ENCODE data around the gene C16orf82.
"Not testable (repeated sequence)": the region's sequence is repeated elsewhere in the genome, so short reads cannot be mapped to it uniquely, and the experiment has no call there.

Gene C16orf82

DNA sequence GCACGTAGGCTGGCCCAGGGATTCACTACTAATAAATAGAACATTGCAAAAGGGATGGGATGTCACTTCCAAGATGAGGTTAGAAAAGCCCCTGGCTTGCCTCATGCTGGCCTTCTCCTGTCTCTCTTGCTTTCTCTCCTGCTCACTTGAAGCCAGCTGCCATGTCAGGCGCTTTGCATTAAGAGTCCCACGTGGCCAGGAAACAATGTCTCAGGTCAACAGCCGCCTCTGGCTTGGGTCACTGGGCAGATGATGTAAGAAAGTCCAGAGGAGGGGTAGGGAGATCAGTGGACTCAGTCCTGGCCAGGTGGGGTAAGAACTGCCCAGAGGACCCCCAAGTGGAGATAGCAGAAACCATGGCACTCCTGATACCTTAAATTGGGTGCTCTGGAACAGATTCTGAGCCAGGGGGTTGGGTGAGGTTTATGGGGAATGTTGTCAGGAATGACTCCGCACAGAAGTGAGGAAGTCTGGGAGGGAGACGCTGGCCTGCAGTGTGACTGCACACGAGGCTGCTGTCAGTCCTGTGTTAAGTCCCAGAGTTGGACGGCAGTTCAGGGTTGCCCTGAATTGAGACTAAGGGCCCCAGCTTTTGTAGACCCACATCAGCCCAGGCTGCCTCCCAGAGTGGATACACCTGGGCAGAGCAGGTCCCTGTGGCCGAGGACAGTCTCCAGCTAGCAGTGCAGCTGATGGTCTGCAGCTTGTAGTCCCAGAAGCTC, 17.7 kb downstream of the C16orf82 start:
- TF ChIP-seq CTCF (IDR thresholded peaks at IDR 0.05; ENCODE audit: extremely low read depth, insufficient read depth, missing control alignments) = no peak
- DNase-seq (ENCODE audit: low spot score) = no peak
- in situ Hi-C loops (cut with MboI; ENCODE audit: low pct_unique_long_range_greater_than_20kb, low sequenced_read_pairs, unreplicated experiment) = no loop called here

DNA sequence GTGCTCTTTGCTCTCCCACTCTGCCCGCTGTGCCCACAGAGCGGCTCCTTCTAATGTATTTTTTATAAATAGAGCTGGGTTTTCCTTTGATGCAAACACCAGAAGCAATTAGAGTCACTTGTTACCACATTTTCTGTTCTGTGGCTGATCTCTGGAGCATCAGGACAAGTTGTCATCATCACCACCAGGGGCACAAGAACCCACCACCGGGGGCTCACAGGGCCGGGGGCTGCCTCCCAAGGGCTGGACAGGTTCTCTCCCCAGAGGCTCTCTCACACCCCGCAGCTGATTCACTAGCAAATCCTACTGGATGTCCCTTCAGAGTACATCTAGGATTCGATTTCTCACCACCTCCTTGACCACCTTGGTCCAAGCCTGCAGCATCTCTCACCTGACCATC, 18.5 kb downstream of the C16orf82 start:
- in situ Hi-C loops (cut with MboI; ENCODE audit: low pct_unique_long_range_greater_than_20kb, low sequenced_read_pairs, unreplicated experiment) = no loop called here
- DNase-seq (ENCODE audit: low spot score) = no peak
- no peak for TF ChIP-seq CTCF (IDR thresholded peaks at IDR 0.05; ENCODE audit: extremely low read depth, insufficient read depth, missing control alignments)

DNA sequence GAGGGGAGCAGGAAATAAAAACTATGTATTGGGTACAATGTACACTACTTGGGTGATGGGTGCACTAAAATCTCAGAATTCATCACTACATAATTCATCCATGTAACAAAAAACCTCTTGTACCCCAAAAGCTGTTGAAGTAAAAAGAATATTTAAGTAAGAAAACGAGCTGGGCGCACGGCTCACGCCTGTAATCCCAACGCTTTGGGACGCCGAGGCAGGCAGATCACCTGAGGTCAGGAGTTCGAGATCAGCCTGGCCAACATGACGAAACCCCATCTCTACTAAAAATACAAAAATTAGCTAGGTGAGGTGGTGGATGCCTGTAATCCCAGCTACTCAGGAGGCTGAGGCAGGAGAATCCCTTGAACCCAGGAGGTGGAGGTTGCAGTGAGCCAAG, 19.3 kb downstream of the C16orf82 start:
- in situ Hi-C loops (cut with MboI; ENCODE audit: low pct_unique_long_range_greater_than_20kb, low sequenced_read_pairs, unreplicated experiment); DNase-seq (ENCODE audit: low spot score): not testable (repeated sequence)

DNA sequence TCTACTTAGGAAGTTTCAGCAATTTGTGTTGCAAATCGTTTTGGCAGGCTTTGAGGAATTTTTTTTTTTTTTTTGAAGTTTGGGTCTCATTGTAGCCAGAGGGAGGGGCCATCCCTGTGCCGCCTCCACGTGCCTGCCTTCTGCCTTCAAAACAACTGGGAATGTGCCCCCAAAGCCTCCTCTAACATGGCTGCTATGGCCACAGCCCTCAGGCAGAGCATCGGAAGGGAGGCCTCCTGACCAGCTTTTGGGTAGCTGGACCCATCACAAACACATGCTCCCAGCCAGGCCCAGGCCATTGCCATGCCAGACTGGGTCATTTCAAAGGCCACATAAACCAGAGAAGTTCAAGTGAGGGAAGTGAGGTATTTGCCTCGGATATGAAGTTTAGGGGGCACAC, 21.5 kb downstream of the C16orf82 start:
- DNase-seq (ENCODE audit: low spot score) = no peak
- in situ Hi-C loops (cut with MboI; ENCODE audit: low pct_unique_long_range_greater_than_20kb, low sequenced_read_pairs, unreplicated experiment) = no loop called here
- no peak for TF ChIP-seq CTCF (IDR thresholded peaks at IDR 0.05; ENCODE audit: extremely low read depth, insufficient read depth, missing control alignments)

DNA sequence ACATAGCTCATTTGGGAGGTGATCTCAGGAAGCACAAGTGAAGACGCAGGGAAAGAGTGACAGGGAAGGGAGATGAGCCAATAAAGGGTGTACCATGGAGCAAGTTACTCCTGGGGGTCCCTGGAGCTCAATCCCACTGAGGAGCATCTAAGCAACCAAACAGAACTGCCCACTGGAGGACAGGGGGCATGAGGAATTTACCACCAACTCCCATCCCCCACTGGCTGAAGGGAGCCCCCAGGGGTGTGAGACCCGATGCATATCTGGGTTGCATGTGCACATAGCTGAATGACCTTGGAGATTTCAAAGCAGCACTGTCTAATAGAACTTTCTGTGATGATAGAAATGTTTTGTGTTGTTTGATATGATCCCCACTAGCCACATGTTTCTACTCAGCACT, 29.6 kb downstream of the C16orf82 start:
- no peak for DNase-seq (ENCODE audit: low spot score)
- no peak for TF ChIP-seq CTCF (IDR thresholded peaks at IDR 0.05; ENCODE audit: extremely low read depth, insufficient read depth, missing control alignments)
- in situ Hi-C loops (cut with MboI; ENCODE audit: low pct_unique_long_range_greater_than_20kb, low sequenced_read_pairs, unreplicated experiment) = no loop called here

GRCh38 chr16:27097800-27098230, 31.1 kb downstream of the C16orf82 start:
- DNase-seq (ENCODE audit: low spot score) = no peak
- no peak for TF ChIP-seq CTCF (IDR thresholded peaks at IDR 0.05; ENCODE audit: extremely low read depth, insufficient read depth, missing control alignments)
- in situ Hi-C loops (cut with MboI; ENCODE audit: low pct_unique_long_range_greater_than_20kb, low sequenced_read_pairs, unreplicated experiment) = no loop called here

DNA sequence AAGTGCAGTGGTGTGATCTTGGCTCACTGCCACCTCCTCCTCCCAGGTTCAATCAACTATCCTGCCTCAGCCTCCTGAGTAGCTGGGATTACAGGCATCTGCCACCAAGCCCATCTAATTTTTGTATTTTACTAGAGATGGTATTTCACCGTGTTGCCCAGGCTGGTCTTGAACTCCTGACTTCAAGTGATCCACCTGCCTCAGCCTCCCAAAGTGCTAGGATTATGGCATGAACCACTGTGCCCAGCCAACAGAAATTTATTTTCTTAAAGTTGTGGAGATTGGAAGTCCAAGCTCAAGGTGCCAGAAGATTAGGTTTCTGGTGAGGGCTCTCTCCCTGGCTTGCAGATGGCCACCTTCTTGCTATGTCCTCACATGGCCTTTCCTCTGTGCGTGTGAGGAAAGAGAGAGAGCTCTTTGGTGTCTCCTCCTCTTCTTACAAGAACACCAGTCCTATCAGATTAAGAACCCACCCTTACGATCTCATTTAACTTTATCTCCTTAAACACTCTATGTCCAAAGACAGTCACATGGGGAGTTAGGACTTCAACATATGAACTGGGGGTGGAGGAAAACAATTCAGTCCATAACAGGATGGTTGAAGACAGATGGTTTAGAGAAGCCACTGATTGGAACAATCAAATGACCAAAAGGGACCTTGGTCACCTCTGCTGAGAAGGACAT, 31.8 kb downstream of the C16orf82 start:
- in situ Hi-C loops (cut with MboI; ENCODE audit: low pct_unique_long_range_greater_than_20kb, low sequenced_read_pairs, unreplicated experiment) = no loop called here
- no peak for DNase-seq (ENCODE audit: low spot score)
- no peak for TF ChIP-seq CTCF (IDR thresholded peaks at IDR 0.05; ENCODE audit: extremely low read depth, insufficient read depth, missing control alignments)
